Measurements from ENCODE around the gene DDX5.

DNA sequence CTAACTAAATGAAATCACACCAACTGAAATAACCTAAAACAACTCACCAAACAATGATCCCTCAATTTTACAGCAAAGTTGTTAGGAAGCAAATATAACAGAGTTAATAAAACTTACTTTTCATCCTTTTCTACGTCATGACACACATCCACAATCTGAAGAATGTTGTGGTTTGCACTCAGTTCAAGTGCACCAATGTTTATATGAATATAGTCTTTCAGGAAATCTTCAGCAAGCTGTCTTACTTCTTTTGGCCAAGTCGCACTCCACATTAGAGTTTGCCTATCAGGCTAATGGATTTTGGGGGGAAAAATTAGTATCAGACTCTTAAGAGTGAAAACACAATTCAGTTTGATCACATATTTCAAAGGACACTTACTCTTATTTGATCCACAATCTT, 3.3 kb downstream of the DDX5 start:
- TF ChIP-seq POLR2A (IDR thresholded peaks at IDR 0.05) = no peak
- TF ChIP-seq, protein P1, sequence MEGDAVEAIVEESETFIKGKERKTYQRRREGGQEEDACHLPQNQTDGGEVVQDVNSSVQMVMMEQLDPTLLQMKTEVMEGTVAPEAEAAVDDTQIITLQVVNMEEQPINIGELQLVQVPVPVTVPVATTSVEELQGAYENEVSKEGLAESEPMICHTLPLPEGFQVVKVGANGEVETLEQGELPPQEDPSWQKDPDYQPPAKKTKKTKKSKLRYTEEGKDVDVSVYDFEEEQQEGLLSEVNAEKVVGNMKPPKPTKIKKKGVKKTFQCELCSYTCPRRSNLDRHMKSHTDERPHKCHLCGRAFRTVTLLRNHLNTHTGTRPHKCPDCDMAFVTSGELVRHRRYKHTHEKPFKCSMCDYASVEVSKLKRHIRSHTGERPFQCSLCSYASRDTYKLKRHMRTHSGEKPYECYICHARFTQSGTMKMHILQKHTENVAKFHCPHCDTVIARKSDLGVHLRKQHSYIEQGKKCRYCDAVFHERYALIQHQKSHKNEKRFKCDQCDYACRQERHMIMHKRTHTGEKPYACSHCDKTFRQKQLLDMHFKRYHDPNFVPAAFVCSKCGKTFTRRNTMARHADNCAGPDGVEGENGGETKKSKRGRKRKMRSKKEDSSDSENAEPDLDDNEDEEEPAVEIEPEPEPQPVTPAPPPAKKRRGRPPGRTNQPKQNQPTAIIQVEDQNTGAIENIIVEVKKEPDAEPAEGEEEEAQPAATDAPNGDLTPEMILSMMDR (IDR thresholded peaks at IDR 0.05) = no peak

All from right lobe of liver (tissue), 4 donors.